ENCODE results near the gene UCHL1.
A peak's percentile ranks its signal among the peaks of the same experiment; 100 is the strongest.
"Not testable (repeated sequence)": the region's sequence is repeated elsewhere in the genome, so short reads cannot be mapped to it uniquely, and the experiment has no call there.

The UCHL1 gene

GRCh38 chr4:41290479-41290878 is 33.8 kb downstream of the UCHL1 start:
- no peak for DNase-seq (ENCODE audit: low read depth)

DNA sequence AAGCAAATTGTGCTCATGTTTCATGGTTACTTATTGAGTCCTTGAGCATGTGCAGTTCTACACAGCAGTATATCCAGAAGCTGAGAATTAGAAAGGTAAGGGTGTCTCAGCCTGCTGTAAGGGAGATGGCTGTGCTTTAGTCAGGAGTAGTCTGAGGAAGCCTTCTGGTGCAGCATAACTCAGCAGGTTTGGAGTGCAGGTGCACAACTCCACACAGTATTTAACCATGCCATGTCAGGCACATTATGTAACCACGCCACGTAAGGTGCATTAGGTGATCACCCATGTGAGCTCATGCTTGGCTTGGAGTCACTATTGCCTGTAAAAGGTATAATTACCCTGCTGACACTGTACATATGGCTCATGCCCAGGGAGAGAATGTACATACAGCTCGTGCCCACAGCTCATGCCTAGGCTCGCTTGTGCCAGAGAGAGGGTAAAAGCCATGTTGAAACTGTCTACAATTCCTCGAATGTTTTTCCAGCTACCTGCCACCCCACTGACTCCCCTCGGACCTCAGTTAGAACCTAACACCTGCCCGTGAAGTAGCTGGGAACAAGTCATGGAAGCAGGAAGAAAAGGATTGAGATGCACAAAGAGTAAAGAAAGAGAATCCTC is 37.8 kb downstream of the UCHL1 start:
- DNase-seq (ENCODE audit: low read depth): no peak

- peak; percentile 16 for DNase-seq (ENCODE audit: low read depth)
These were observed 40.3 kb downstream of the UCHL1 start for GRCh38 chr4:41296995-41297394.

DNA sequence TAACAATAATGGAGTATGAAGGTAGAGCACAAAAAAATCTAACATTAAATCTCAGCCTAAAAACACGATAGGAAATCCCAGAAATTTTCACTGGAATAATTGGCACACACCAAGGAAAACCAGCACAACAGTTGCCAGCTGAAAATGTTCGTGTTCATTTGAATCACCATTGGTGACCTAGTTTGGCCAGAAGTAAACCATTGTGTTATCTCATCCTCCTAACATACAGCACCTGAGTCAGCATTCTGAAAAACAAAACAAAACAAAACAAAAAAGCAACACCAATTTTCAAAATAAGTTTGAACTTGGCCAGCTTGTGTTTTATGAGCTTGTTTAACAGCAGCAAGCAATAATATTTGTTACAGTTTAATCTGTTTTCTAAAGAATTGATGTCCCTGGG is 41.1 kb downstream of the UCHL1 start:
- DNase-seq (ENCODE audit: low read depth): no peak

- DNase-seq (ENCODE audit: low read depth): peak; percentile 51
These were observed 42.8 kb downstream of the UCHL1 start for GRCh38 chr4:41299486-41299885.

DNA sequence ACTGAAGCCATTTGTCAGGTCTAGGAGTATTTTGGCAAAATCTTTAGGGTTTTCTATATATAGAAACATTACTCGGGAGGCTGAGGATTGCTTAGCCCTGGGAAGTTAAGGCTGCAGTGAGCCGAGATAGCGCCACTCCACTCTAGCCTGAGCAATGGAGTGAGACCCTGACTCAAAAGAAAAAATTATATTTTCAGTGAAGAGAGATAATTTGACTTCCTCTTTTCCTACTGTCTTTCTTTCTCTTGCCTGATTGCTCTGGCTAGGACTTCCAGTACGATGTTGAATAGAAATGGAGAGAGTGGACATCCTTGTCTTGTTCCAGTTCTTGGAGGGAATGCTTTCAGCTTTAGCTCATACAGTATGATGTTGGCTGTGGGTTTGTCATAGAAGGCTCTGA is 44.4 kb downstream of the UCHL1 start:
- DNase-seq (ENCODE audit: low read depth): no peak

GRCh38 chr4:41303372-41304118 is 46.8 kb downstream of the UCHL1 start:
- no peak for DNase-seq (ENCODE audit: low read depth)

GRCh38 chr4:41304221-41304620 is 47.5 kb downstream of the UCHL1 start:
- no peak for DNase-seq (ENCODE audit: low read depth)

DNA sequence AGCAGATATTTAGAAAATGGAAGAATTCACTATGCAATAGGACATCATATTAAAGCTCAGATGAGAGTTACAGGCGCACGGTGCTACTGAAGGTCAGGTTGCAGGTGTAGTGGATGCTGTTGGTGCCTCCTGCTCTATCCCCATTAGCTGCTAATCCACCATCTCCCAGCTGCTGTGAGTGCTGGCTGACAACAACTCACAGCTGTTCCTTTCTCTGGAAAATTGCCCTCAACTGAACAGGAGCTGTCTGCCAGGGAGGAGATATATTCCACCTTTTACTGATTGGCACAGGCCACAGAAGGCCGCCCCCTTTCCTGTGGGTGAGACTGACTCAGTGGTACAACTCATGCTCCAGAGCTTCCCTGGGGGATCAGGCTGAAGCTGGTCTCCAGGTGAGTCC is 48.7 kb downstream of the UCHL1 start:
- no peak for DNase-seq (ENCODE audit: low read depth)

- DNase-seq (ENCODE audit: low read depth): no peak
These were observed 50.9 kb downstream of the UCHL1 start for GRCh38 chr4:41307638-41308037.

GRCh38 chr4:41308398-41308797 is 51.7 kb downstream of the UCHL1 start:
- no peak for DNase-seq (ENCODE audit: low read depth)

GRCh38 chr4:41315426-41315825 is 58.7 kb downstream of the UCHL1 start:
- not testable (repeated sequence) for DNase-seq (ENCODE audit: low read depth)

- no peak for DNase-seq (ENCODE audit: low read depth)
These were observed 59.1 kb downstream of the UCHL1 start for GRCh38 chr4:41315862-41316261.
